ENCODE results near the gene ZNF444. TPM values are rescaled to one million over a fixed set of nuclear protein-coding genes. Genes with fewer than 3 reads are reported as not detected.
"Not testable (repeated sequence)": the region's sequence is repeated elsewhere in the genome, so short reads cannot be mapped to it uniquely, and the experiment has no call there.

Gene ZNF444
- total RNA-seq, 2 donors from 2014 or later, result 24.8 to 29.5 TPM

GRCh38 chr19:56199687-56200086, 58.6 kb downstream of the ZNF444 start:
- intact Hi-C loops (cut with DNase I, micrococcal nuclease), result no loop called here

GRCh38 chr19:56201973-56202372, 60.9 kb downstream of the ZNF444 start, which contains the start of gene ZSCAN5C:
ZSCAN5C (plus strand) TSS chr19:56202273; CDS start chr19:56205914, 3,641 bp downstream.
- intact Hi-C loops (cut with DNase I, micrococcal nuclease), result no loop called here
- DNase-seq, result no peak
- ATAC-seq, result no peak

More at GRCh38 chr19:56199687-56200086, 58.6 kb downstream of the ZNF444 start:
- ATAC-seq, result no peak
- no peak for DNase-seq

- intact Hi-C loops (cut with DNase I, micrococcal nuclease); ATAC-seq; DNase-seq: not testable (repeated sequence)
Measured at GRCh38 chr19:56207581-56207980, 66.5 kb downstream of the ZNF444 start.

- DNase-seq (no peak), ATAC-seq (no peak)
- intact Hi-C loops (cut with DNase I, micrococcal nuclease), result no loop called here
Measured at GRCh38 chr19:56209091-56209490, 68.0 kb downstream of the ZNF444 start.

GRCh38 chr19:56210036-56210435, 68.9 kb downstream of the ZNF444 start:
- not testable (repeated sequence) for DNase-seq, ATAC-seq

More at GRCh38 chr19:56210036-56210435, 68.9 kb downstream of the ZNF444 start:
- intact Hi-C loops (cut with DNase I, micrococcal nuclease), result not testable (repeated sequence)

Other genes starting within 250 kb of the ZNF444 start
- not detected for gene NLRP13, start 209.0 kb upstream of the ZNF444 start, total RNA-seq
- gene NLRP8, start 193.5 kb upstream of the ZNF444 start, total RNA-seq, result not detected
- gene NLRP5, start 154.5 kb upstream of the ZNF444 start, total RNA-seq, result not detected
- gene ZNF787, start 20.0 kb upstream of the ZNF444 start, total RNA-seq, result 10 to 100 TPM; 56.6 to 59.9 TPM
- gene GALP, start 34.7 kb downstream of the ZNF444 start, total RNA-seq, result not detected
- gene ZSCAN5B, start 56.5 kb downstream of the ZNF444 start, total RNA-seq, result not detected
- gene ZSCAN5C, start 61.0 kb downstream of the ZNF444 start, total RNA-seq, result not detected
- not detected for gene EDDM13, start 131.5 kb downstream of the ZNF444 start, total RNA-seq
- 10 to 100 TPM in 1 of 2 donors, 1 to 10 TPM in 1; 9.4 to 19.6 TPM for gene ZSCAN5A, start 173.6 kb downstream of the ZNF444 start, total RNA-seq